H9 (cell line): ENCODE data around the gene ATP12A. TPM values are rescaled to one million over a fixed set of nuclear protein-coding genes. Genes with fewer than 3 reads are reported as not detected.

Source experiments
- DNase-seq: peaks from one replicate; pipeline ENCODE4 v3.0.0-alpha.2; 2017
- H2AFZ ChIP-seq: one replicate; pipeline ENCODE4 v1.6.1; 2013; ENCODE audit warnings: mild to moderate bottlenecking, low read length, control low read depth, moderate library complexity
- H2AK5ac ChIP-seq: 2 replicates; pipeline ENCODE4 v1.6.1; 2013; ENCODE audit warnings: low read length, control low read depth, mixed read lengths; ENCODE audit not compliant: insufficient read length
- H2BK120ac ChIP-seq: one replicate; pipeline ENCODE4 v1.6.1; 2013; ENCODE audit warnings: low read depth, mild to moderate bottlenecking, low read length, control low read depth, inconsistent platforms; ENCODE audit not compliant: poor library complexity, severe bottlenecking
- H2BK12ac ChIP-seq: 2 replicates; pipeline ENCODE4 v1.6.1; 2013; ENCODE audit warnings: low read length, control low read depth, mixed read lengths, low read depth; ENCODE audit not compliant: insufficient read length
- H2BK15ac ChIP-seq: 2 replicates; pipeline ENCODE4 v1.6.1; 2013; ENCODE audit warnings: low read depth, low read length, control low read depth
- H2BK20ac ChIP-seq: one replicate; pipeline ENCODE4 v1.6.1; 2013; ENCODE audit warnings: low read depth, mild to moderate bottlenecking, low read length, control low read depth, inconsistent platforms; ENCODE audit not compliant: poor library complexity, severe bottlenecking
- H2BK5ac ChIP-seq: 2 replicates; pipeline ENCODE4 v1.6.1; 2013; ENCODE audit warnings: low read length, control low read depth, mixed read lengths; ENCODE audit not compliant: insufficient read length
- H3K14ac ChIP-seq: 2 replicates; pipeline ENCODE4 v1.6.1; 2013; ENCODE audit warnings: low read length, control low read depth; ENCODE audit not compliant: insufficient read depth
- H3K18ac ChIP-seq: 2 replicates; pipeline ENCODE4 v1.6.1; 2013; ENCODE audit warnings: low read depth, mild to moderate bottlenecking, mixed read lengths, low read length, control low read depth; ENCODE audit not compliant: insufficient read length
- H3K23ac ChIP-seq: 2 replicates; pipeline ENCODE4 v1.6.1; 2013; ENCODE audit warnings: low read length, control low read depth, mixed read lengths, low read depth; ENCODE audit not compliant: insufficient read length
- H3K23me2 ChIP-seq: 2 replicates; pipeline ENCODE4 v1.6.1; 2013; ENCODE audit warnings: low read depth, mild to moderate bottlenecking, mixed read lengths, low read length, control low read depth; ENCODE audit not compliant: insufficient read length, poor library complexity, severe bottlenecking
- H3K27ac ChIP-seq: 2 replicates; pipeline ENCODE4 v1.5.1; 2013; ENCODE audit warnings: low read length, control low read depth, mixed read lengths, low read depth; ENCODE audit not compliant: insufficient read length
- H3K27me3 ChIP-seq: 2 replicates; pipeline ENCODE4 v1.6.1; 2013; ENCODE audit warnings: low read length, control low read depth, inconsistent platforms; ENCODE audit not compliant: insufficient read depth
- H3K4ac ChIP-seq: 2 replicates; pipeline ENCODE4 v1.6.1; 2013; ENCODE audit warnings: low read depth, mild to moderate bottlenecking, control low read depth, inconsistent platforms, low read length, moderate library complexity
- H3K4me1 ChIP-seq: 2 replicates; pipeline ENCODE4 v1.6.1; 2013; ENCODE audit warnings: low read length, control low read depth, inconsistent platforms; ENCODE audit not compliant: insufficient read depth
- H3K4me2 ChIP-seq: 2 replicates; pipeline ENCODE4 v1.6.1; 2013; ENCODE audit warnings: low read length, control low read depth, mixed read lengths; ENCODE audit not compliant: insufficient read length, insufficient read depth
- H3K56ac ChIP-seq: 2 replicates; pipeline ENCODE4 v1.6.1; 2013; ENCODE audit warnings: low read depth, mild to moderate bottlenecking, mixed read lengths, low read length, control low read depth; ENCODE audit not compliant: insufficient read length
- H3K79me1 ChIP-seq: 2 replicates; pipeline ENCODE4 v1.6.1; 2013; ENCODE audit warnings: low read depth, mild to moderate bottlenecking, moderate library complexity, low read length, control low read depth, inconsistent platforms; ENCODE audit not compliant: insufficient read depth, poor library complexity, severe bottlenecking
- H3K79me2 ChIP-seq: 2 replicates; pipeline ENCODE4 v1.6.1; 2013; ENCODE audit warnings: low read length, control low read depth, inconsistent platforms; ENCODE audit not compliant: insufficient read depth
- H3K9ac ChIP-seq: 2 replicates; pipeline ENCODE4 v1.6.1; 2013; ENCODE audit warnings: low read length, control low read depth, mixed read lengths; ENCODE audit not compliant: insufficient read length; ENCODE audit errors: extremely low read depth
- H3K9me3 ChIP-seq: one replicate; pipeline ENCODE4 v1.6.1; 2013; ENCODE audit warnings: low read depth, low read length, inconsistent platforms; ENCODE audit not compliant: control insufficient read depth
- H3T11ph ChIP-seq: one replicate; pipeline ENCODE4 v1.6.1; 2013; ENCODE audit warnings: mild to moderate bottlenecking, low read length, control low read depth, inconsistent platforms
- H4K20me1 ChIP-seq: one replicate; pipeline ENCODE4 v1.6.1; 2013; ENCODE audit not compliant: control insufficient read depth, insufficient read length, insufficient read depth
- H4K5ac ChIP-seq: 2 replicates; pipeline ENCODE4 v1.6.1; 2013; ENCODE audit warnings: low read depth, mild to moderate bottlenecking, mixed read lengths, low read length, control low read depth; ENCODE audit not compliant: insufficient read length
- H4K8ac ChIP-seq: replicated peaks from 2 replicates; pipeline ENCODE4 v1.6.1; 2013; ENCODE audit warnings: low read length, control low read depth, mixed read lengths, low read depth; ENCODE audit not compliant: insufficient read length
- H4K91ac ChIP-seq: 2 replicates; pipeline ENCODE4 v1.6.1; 2013; ENCODE audit warnings: low read depth, mild to moderate bottlenecking, moderate library complexity, mixed read lengths, low read length, control low read depth; ENCODE audit not compliant: insufficient read length
- H3K27ac Mint-ChIP-seq, 3 experiments: 2 replicates in 2 of 3; 3 replicates in 1 of 3; pipeline ENCODE4 v1.8.0; 2020 to 2021; ENCODE audit warnings: mixed read lengths in 3 of 3, mild to moderate bottlenecking in 1 of 3, moderate library complexity in 1 of 3
- H3K27me3 Mint-ChIP-seq: 2 replicates; pipeline ENCODE4 v1.8.0; 2021; ENCODE audit warnings: low read depth, mild to moderate bottlenecking, moderate library complexity, mixed read lengths
- H3K36me3 Mint-ChIP-seq, 3 experiments: 2 replicates in 2 of 3; 3 replicates in 1 of 3; pipeline ENCODE4 v1.8.0; 2020 to 2021; ENCODE audit warnings: low read depth in 3 of 3, mixed read lengths in 3 of 3; ENCODE audit not compliant: insufficient read depth in 1 of 3
- H3K4me1 Mint-ChIP-seq, 2 experiments: 2 replicates each; pipeline ENCODE4 v1.8.0; 2020; ENCODE audit warnings: mixed read lengths in 2 of 2
- H3K4me3 Mint-ChIP-seq, 2 experiments: 2 replicates in 1 of 2; 3 replicates in 1 of 2; pipeline ENCODE4 v1.8.0; 2020 to 2021; ENCODE audit warnings: mild to moderate bottlenecking in 2 of 2, mixed read lengths in 2 of 2, moderate library complexity in 1 of 2
- H3K9me3 Mint-ChIP-seq, 2 experiments: 2 replicates in 1 of 2; 3 replicates in 1 of 2; pipeline ENCODE4 v1.8.0; 2020; ENCODE audit warnings: mild to moderate bottlenecking in 2 of 2, mixed read lengths in 2 of 2, moderate library complexity in 1 of 2
- CTCF ChIP-seq: fragments of 200-600 bp; sonication (generic); conservative IDR thresholded peaks from 3 replicates; pipeline ENCODE4 v1.8.0; 2021; ENCODE audit warnings: antibody characterized with exemption, mild to moderate bottlenecking
- WGBS: extraction: QIAGEN DNeasy Blood & Tissue Kit; methylation state at CpG from one replicate; pipeline ENCODE4 v1.1.7; 2013; ENCODE audit warnings: missing lambda C conversion rate, low lambda C conversion rate, mixed read lengths; ENCODE audit not compliant: insufficient read length; ENCODE audit errors: extremely low coverage; 5-methylcytosine and 5-hydroxymethylcytosine counted together
- total RNA-seq: library from RNA; stranded (reverse); gene quantifications from 2 replicates; pipeline ENCODE4 v1.2.1, GENCODE V29; 2021

The ATP12A gene
- total RNA-seq, 1 experiment from 2014 or later: 0.94 TPM

DNA sequence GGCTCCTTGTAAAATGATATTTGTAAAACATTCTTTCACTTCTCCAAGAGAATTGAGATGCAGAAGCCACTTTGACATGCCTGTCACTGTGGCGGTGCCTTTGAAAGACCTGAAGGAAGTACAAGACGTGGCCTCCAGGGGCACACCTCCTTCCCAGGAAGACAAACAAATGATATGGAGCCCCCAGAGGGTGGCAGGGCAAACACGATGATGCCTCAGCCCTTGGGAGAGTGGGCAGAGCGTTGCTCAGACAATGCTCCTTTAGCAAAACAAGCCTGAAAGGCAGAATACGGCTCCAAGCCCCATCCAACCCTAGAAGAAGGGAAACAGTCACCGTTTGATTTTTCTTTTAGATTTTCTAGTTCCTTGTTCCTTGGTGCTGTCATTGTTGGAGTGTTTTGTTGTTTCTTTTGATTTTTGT, 9.2 kb upstream of the ATP12A start:
- Mint-ChIP-seq H3K4me3 (peak overlapping the region; percentile 16 to 47; a peak in 3 of 5 replicates), H3K4me1 (peaks cover 12 to 13% of the 10 kb centered on the region in 2 experiments), H3K36me3 (no peaks in the 10 kb centered on the region), H3K27ac (peak overlapping the region in 1 of 3 experiments; percentile 49; a peak in 1 of 7 replicates), H3K9me3 (no peaks in the 10 kb centered on the region), H3K27me3 (peaks cover 8% of the 10 kb centered on the region; the same call in 1 of the 2 replicates)
- no peak overlapping the region for H2BK5ac ChIP-seq
- no peak overlapping the region for H3K18ac ChIP-seq
- no peak overlapping the region for H2BK15ac ChIP-seq
- H2BK120ac ChIP-seq: no peak overlapping the region
- H4K5ac ChIP-seq: no peak overlapping the region
- TF ChIP-seq CTCF: peak; percentile 63
- whole genome bisulfite sequencing: no CpG with 5 or more reads among the region's 6 CpGs
- H2AFZ ChIP-seq: peak overlapping the region; percentile 11
- H3K9ac ChIP-seq: no peak overlapping the region
- H2BK12ac ChIP-seq: no peak overlapping the region
- H3K4me2 ChIP-seq: peak overlapping the region; percentile 23
- no peak overlapping the region for H4K8ac ChIP-seq
- H2AK5ac ChIP-seq: no peak overlapping the region
- no peaks in the 10 kb centered on the region for H3K79me2 ChIP-seq
- no peak overlapping the region for H3K4ac ChIP-seq
- H3K79me1 ChIP-seq: no peaks in the 10 kb centered on the region
- H3K9me3 ChIP-seq: no peaks in the 10 kb centered on the region
- H3K27me3 ChIP-seq: no peaks in the 10 kb centered on the region
- H2BK20ac ChIP-seq: no peak overlapping the region
- H3K14ac ChIP-seq: no peak overlapping the region
- no peaks in the 10 kb centered on the region for H4K20me1 ChIP-seq
- DNase-seq: peak; percentile 78
- H3T11ph ChIP-seq: no peak overlapping the region
- H3K4me1 ChIP-seq: peaks cover 3% of the 10 kb centered on the region; the same call in 1 of the 2 replicates
- H3K23me2 ChIP-seq: no peaks in the 10 kb centered on the region
- no peak overlapping the region for H3K23ac ChIP-seq
- no peak overlapping the region for H3K27ac ChIP-seq
- no peak overlapping the region for H3K56ac ChIP-seq
- no peak overlapping the region for H4K91ac ChIP-seq
